Kidney epithelial cell (primary cell): ENCODE measurements around the gene NANOS2. TPM values are rescaled to one million over a fixed set of nuclear protein-coding genes. Genes with fewer than 3 reads are reported as not detected.
"Not testable (repeated sequence)": the region's sequence is repeated elsewhere in the genome, so short reads cannot be mapped to it uniquely, and the experiment has no call there.

Experiments
- DNase-seq: peaks from one replicate; pipeline ENCODE4 v3.0.0-alpha.2; 2010; ENCODE audit warnings: low read depth
- H3K27me3 ChIP-seq: 2 replicates; pipeline ENCODE4 v1.6.0; 2011; ENCODE audit warnings: low read length; ENCODE audit not compliant: control insufficient read depth, insufficient read depth
- H3K36me3 ChIP-seq: 2 replicates; pipeline ENCODE4 v1.5.1; 2011; ENCODE audit warnings: low read length; ENCODE audit not compliant: control insufficient read depth, insufficient read depth
- H3K4me3 ChIP-seq: 2 replicates; pipeline ENCODE4 v1.5.1; 2011; ENCODE audit warnings: low read depth, mild to moderate bottlenecking, control low read depth, low read length
- total RNA-seq: library from RNA; depleted of rRNA; stranded (reverse); fragments of >200 nt; gene quantifications from 2 replicates; pipeline ENCODE4 v1.2.3, GENCODE V29; 2015
- TF ChIP-seq, protein P1 (sequence below): IDR thresholded peaks from 2 replicates; pipeline ENCODE4 v1.5.1; 2011; ENCODE audit warnings: mild to moderate bottlenecking, moderate library complexity, low read length, control low read depth, inconsistent platforms; ENCODE audit not compliant: insufficient read depth, poor library complexity, severe bottlenecking

NANOS2 gene
- total RNA-seq, 1 donor from 2014 or later = not detected

DNA sequence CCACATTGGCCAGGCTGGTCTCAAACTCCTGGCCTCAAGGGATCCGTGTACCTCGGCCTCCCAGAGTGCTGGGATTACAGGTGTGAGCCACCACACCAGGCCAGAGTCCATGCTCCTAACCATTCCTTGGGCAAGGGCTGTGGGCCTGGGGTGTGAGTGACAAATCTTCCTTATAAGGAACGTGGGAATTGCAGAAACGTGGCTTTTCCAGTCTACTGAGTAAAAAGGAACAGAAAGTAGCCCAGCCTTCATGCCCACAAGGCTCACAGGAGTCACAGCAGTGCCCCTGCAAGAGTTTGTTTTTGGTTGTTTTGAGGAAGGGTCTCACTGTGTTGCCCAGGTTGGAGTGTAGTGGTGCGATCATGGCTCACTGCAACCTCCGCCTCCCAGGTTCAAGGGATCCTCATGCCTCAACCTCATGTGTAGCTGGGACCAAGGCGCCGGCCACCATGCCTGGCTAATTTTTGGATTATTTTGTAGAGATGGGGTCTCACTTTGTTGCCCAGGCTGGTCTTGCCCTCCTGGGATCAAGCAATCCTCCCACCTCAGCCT is 17.2 kb downstream of the NANOS2 start:
- Histone ChIP-seq H3K4me3 (no peak overlapping the region), H3K36me3 (peaks cover 1% of the 10 kb centered on the region), H3K27me3 (no peaks in the 10 kb centered on the region)
- DNase-seq = no peak
- TF ChIP-seq, protein P1, sequence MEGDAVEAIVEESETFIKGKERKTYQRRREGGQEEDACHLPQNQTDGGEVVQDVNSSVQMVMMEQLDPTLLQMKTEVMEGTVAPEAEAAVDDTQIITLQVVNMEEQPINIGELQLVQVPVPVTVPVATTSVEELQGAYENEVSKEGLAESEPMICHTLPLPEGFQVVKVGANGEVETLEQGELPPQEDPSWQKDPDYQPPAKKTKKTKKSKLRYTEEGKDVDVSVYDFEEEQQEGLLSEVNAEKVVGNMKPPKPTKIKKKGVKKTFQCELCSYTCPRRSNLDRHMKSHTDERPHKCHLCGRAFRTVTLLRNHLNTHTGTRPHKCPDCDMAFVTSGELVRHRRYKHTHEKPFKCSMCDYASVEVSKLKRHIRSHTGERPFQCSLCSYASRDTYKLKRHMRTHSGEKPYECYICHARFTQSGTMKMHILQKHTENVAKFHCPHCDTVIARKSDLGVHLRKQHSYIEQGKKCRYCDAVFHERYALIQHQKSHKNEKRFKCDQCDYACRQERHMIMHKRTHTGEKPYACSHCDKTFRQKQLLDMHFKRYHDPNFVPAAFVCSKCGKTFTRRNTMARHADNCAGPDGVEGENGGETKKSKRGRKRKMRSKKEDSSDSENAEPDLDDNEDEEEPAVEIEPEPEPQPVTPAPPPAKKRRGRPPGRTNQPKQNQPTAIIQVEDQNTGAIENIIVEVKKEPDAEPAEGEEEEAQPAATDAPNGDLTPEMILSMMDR = no peak

DNA sequence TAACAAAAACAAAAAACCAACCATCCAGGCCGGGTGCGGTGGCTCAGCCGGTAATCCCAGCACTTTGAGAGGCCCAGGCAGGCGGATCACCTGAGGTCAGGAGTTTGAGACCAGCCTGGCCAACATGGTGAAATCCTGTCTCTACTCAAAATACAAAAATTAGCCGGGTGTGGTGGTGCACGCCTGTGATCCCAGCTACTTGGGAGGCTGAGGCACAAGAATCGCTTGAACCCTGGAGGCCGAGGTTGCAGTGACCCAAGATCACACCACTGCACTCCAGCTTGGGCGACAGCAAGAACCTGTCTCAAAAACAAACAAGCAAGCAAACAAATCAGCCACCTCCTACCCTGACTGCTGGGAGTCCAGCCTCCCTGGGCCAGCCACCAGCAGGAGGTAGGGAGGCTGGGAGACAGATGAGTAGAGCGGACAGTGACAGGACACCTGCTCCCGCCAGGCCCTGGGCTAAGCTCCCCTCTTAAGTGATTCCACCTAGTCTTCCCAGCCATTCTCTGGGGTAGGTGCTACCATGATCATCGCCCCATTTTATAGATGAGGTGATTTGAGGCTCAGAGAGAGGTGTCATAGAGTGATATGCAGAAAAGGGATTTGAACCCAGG is 18.5 kb downstream of the NANOS2 start:
- H3K36me3 ChIP-seq, DNase-seq, H3K4me3 ChIP-seq: not testable (repeated sequence)

DNA sequence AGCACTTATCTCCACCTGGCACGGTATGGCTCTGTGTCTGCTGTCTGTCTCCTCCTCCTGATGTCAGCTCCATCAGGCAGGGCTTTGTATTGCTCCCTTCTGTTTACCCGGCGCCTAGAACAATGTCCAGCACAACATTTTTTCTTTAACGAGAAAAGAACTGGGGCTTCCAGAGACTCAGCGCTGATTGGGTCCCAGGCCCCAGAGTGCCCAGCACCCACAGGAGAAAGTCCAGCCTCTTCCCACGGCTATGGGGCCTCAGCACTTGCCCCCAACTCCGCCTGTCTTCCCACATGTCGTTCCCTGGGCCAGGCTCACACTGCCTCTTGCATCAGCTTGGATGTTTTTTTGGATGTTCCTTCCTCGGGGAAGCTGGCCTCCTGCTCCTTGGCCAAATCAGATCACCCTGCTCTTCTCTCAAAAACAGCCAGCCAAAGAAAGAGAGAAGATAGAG is 19.0 kb downstream of the NANOS2 start:
- no peak for DNase-seq
- TF ChIP-seq, protein P1 = no peak

More for the DNA sequence above, 18.5 kb downstream of the NANOS2 start:
- H3K27me3 ChIP-seq = not testable (repeated sequence)

DNA sequence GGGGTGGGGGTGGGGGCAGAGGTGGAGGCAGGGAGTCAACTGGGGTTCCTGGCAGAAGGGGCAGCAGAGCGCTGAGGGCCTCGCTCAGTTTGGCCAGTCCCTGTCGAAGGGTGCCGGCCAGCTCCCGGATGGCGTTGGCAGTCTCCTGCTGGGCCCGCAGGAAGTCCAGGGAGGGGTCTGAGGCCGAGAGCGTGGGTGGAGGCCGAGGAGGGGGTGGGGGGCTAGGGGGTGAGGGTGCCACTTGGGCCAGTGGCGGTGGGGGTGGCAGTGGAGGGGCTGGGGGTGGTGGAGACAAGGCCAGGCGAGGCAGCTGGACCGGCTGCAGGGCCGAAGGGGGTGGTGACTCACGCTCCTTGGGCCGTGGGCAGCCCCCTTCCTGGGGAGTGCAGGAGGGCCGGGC is 23.7 kb downstream of the NANOS2 start:
- H3K36me3 ChIP-seq = no peaks in the 10 kb centered on the region
- no peaks in the 10 kb centered on the region for H3K27me3 ChIP-seq
- TF ChIP-seq, protein P1 = no peak
- H3K4me3 ChIP-seq = no peak overlapping the region
- no peak for DNase-seq

More for the DNA sequence above, 19.0 kb downstream of the NANOS2 start:
- H3K27me3 ChIP-seq = no peaks in the 10 kb centered on the region
- no peak overlapping the region for H3K4me3 ChIP-seq
- peaks cover 1% of the 10 kb centered on the region for H3K36me3 ChIP-seq

DNA sequence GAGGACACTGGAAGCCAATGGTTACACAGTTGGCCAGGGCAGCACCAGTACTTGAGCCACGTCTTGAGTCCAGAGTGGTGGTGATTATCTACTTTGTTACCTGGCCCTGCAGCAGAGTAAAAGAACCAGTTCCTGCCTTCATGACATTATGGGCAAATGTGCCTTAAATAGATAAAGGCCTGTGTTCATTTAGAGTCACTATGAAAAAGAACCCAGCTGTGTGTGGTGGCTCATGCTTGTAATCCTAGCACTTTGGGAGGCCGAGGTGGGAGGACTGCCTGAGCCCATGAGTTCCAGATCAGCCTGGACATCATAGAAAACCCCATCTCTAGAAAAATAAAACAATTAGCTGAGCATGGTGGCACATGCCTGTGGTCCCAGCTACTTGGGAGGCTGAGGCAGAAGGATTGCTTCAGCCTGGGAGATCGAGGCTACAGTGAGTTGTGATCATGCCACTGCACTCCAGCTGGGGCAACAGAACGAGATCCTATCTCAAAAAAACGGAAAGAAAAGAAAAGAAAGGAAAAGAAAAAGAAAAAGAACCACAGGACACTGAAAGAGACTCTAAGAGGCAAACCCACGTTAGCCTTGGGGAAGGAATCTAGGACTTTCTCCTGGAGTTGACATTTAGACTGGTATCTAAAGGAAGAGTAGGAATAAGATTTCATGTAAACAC is 25.2 kb downstream of the NANOS2 start:
- Histone ChIP-seq H3K4me3 (no peak overlapping the region), H3K27me3 (no peaks in the 10 kb centered on the region), H3K36me3 (no peaks in the 10 kb centered on the region)
- TF ChIP-seq, protein P1 = no peak
- DNase-seq = no peak

DNA sequence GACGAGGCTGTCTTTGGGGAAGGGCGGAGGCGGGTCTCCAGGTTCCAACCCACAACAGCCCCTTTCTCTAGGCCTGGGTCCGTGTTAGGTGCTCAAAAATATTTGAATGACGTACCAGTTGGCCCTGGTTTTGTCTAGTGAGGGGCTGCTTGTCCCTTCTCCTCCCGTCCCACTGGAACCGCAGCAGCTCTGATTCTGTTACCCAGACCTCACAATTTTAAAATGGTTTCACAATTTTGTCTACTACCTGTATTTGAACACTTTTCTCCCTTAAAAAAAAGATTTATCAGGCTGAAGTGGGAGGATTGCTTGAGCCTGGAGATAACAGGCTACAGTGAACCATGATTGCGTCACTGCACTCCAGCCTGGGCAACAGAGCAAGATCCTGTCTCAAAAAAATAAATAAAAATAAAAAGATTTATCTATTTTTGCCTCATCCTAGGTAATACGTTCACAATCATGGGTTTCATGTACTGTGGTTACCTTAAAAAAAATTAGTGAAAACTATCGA is 27.3 kb downstream of the NANOS2 start:
- Histone ChIP-seq H3K36me3 (peaks cover 1% of the 10 kb centered on the region), H3K4me3 (peak overlapping the region; percentile 81), H3K27me3 (no peaks in the 10 kb centered on the region)
- no peak for DNase-seq
- TF ChIP-seq, protein P1 = no peak
